ENCODE data around the gene MED12L.

MED12L gene

GRCh38 chr3:151330899-151331298 is 245.4 kb downstream of the MED12L start:
- DNase-seq = no peak

- no peak for DNase-seq
Measured at GRCh38 chr3:151331696-151332095, 246.2 kb downstream of the MED12L start.

GRCh38 chr3:151345859-151346258 is 260.4 kb downstream of the MED12L start:
- DNase-seq = no peak

GRCh38 chr3:151346292-151346691 is 260.8 kb downstream of the MED12L start:
- no peak for DNase-seq

- DNase-seq = no peak
Measured at GRCh38 chr3:151347432-151347831, 262.0 kb downstream of the MED12L start.

- DNase-seq = no peak
Measured at GRCh38 chr3:151350656-151351055, 265.2 kb downstream of the MED12L start.

- no peak for DNase-seq
Measured at GRCh38 chr3:151351219-151351618, 265.8 kb downstream of the MED12L start.

GRCh38 chr3:151351648-151352047 is 266.2 kb downstream of the MED12L start:
- DNase-seq = no peak

GRCh38 chr3:151356794-151357462 is 271.5 kb downstream of the MED12L start:
- no peak for DNase-seq

- no peak for DNase-seq
Measured at GRCh38 chr3:151357463-151357850, 272.0 kb downstream of the MED12L start.

GRCh38 chr3:151362751-151363174 is 277.3 kb downstream of the MED12L start:
- no peak for DNase-seq

- no peak for DNase-seq
Measured at GRCh38 chr3:151366993-151367392, 281.5 kb downstream of the MED12L start.

- no peak for DNase-seq
Measured at GRCh38 chr3:151367448-151367847, 282.0 kb downstream of the MED12L start.

- DNase-seq = no peak
Measured at GRCh38 chr3:151371526-151371925, 286.1 kb downstream of the MED12L start.

GRCh38 chr3:151372063-151372820 is 286.8 kb downstream of the MED12L start:
- DNase-seq = no peak

- DNase-seq = no peak
Measured at GRCh38 chr3:151377768-151378385, 292.4 kb downstream of the MED12L start.

GRCh38 chr3:151379083-151379734 is 293.7 kb downstream of the MED12L start:
- no peak for DNase-seq

GRCh38 chr3:151382671-151383070 is 297.2 kb downstream of the MED12L start:
- no peak for DNase-seq

GRCh38 chr3:151383111-151383510 is 297.6 kb downstream of the MED12L start:
- no peak for DNase-seq

- no peak for DNase-seq
Measured at GRCh38 chr3:151383956-151384355, 298.5 kb downstream of the MED12L start.

GRCh38 chr3:151384741-151385174 is 299.3 kb downstream of the MED12L start, which contains the start of gene P2RY12:
Gene P2RY12 (minus strand): TSS chr3:151384753. CDS start chr3:151338845, 45,908 bp downstream.
- no peak for DNase-seq

GRCh38 chr3:151386056-151386455 is 300.6 kb downstream of the MED12L start:
- DNase-seq = no peak

- no peak for DNase-seq
Measured at GRCh38 chr3:151387432-151387831, 302.0 kb downstream of the MED12L start.
